Keratinocyte (primary cell): Measurements from ENCODE around the gene KLHL29. TPM values are rescaled to one million over a fixed set of nuclear protein-coding genes. Genes with fewer than 3 reads are reported as not detected.

Experiments used
- DNase-seq: peaks from one replicate; pipeline ENCODE4 v3.0.0-alpha.2; 2011; ENCODE audit warnings: low read depth, missing footprints, low spot score
- FAIRE-seq: peaks from 2 replicates; lab custom pipeline; 2011; peaks lifted over from hg19 to GRCh38; lab: Jason Lieb, UNC
- H2AFZ ChIP-seq: 2 replicates; pipeline ENCODE4 v1.6.0; 2012; ENCODE audit warnings: low read length, control low read depth, inconsistent platforms; ENCODE audit not compliant: control insufficient read depth
- H3K27ac ChIP-seq: 2 replicates; pipeline ENCODE4 v1.5.1; 2011; ENCODE audit warnings: low read length; ENCODE audit not compliant: control insufficient read depth, insufficient read depth
- H3K27me3 ChIP-seq: 3 replicates; pipeline ENCODE4 v1.6.0; 2011; ENCODE audit warnings: low read length; ENCODE audit not compliant: control insufficient read depth, insufficient read depth; ENCODE audit errors: extremely low read depth
- H3K36me3 ChIP-seq, 2 experiments: 2 replicates in 1 of 2; 3 replicates in 1 of 2; pipeline ENCODE4 v1.5.1; 2011; ENCODE audit warnings: low read length in 2 of 2, mild to moderate bottlenecking in 1 of 2; ENCODE audit not compliant: control insufficient read depth in 2 of 2, insufficient read depth in 2 of 2; ENCODE audit errors: extremely low read depth in 1 of 2
- H3K4me1 ChIP-seq: 3 replicates; pipeline ENCODE4 v1.5.1; 2011; ENCODE audit warnings: low read length; ENCODE audit not compliant: control insufficient read depth, insufficient read depth; ENCODE audit errors: extremely low read depth
- H3K4me2 ChIP-seq: 3 replicates; pipeline ENCODE4 v1.6.0; 2011; ENCODE audit warnings: low read depth, low read length; ENCODE audit not compliant: control insufficient read depth, insufficient read depth; ENCODE audit errors: extremely low read depth
- H3K4me3 ChIP-seq, 3 experiments: fragments of 200-600 bp in 1 of 3; sonication (generic) in 1 of 3; 2 replicates in 2 of 3; 3 replicates in 1 of 3; pipeline ENCODE4 v1.5.1; 2011 to 2016; ENCODE audit warnings: low read length in 3 of 3, mild to moderate bottlenecking in 3 of 3, control low read depth in 2 of 3, inconsistent platforms in 1 of 3, low read depth in 1 of 3, mixed read lengths in 1 of 3, mixed run types in 1 of 3, moderate library complexity in 1 of 3; ENCODE audit not compliant: control insufficient read depth in 2 of 3, insufficient read depth in 2 of 3; ENCODE audit errors: extremely low read depth in 1 of 3
- H3K79me2 ChIP-seq: 2 replicates; pipeline ENCODE4 v1.6.0; 2012; ENCODE audit warnings: low read length; ENCODE audit not compliant: control insufficient read depth, insufficient read depth
- H3K9ac ChIP-seq: 3 replicates; pipeline ENCODE4 v1.6.0; 2011; ENCODE audit warnings: low read length; ENCODE audit not compliant: control insufficient read depth, insufficient read depth; ENCODE audit errors: extremely low read depth
- H3K9me1 ChIP-seq: 3 replicates; pipeline ENCODE4 v1.6.0; 2011; ENCODE audit warnings: low read length; ENCODE audit not compliant: control insufficient read depth, insufficient read depth; ENCODE audit errors: extremely low read depth
- H3K9me3 ChIP-seq: 2 replicates; pipeline ENCODE4 v1.5.1; 2012; ENCODE audit warnings: low read depth, low read length; ENCODE audit not compliant: control insufficient read depth
- H4K20me1 ChIP-seq: 3 replicates; pipeline ENCODE4 v1.6.0; 2011; ENCODE audit warnings: low read length; ENCODE audit not compliant: control insufficient read depth, insufficient read depth; ENCODE audit errors: extremely low read depth
- EZH2 ChIP-seq: IDR thresholded peaks from one replicate; pipeline ENCODE4 v1.6.1; 2012; ENCODE audit warnings: inconsistent platforms, mild to moderate bottlenecking, low read length, moderate library complexity
- dilution Hi-C: fragments of 300-500 bp; cut with MboI; formaldehyde crosslinking; loops from one replicate; pipeline ENCODE4 v1.7.0; 2020; ENCODE audit warnings: low sequenced_read_pairs; ENCODE audit not compliant: extremely low pct_ligation_motif_present
- polyA plus RNA-seq, 5 experiments: library from polyadenylated mRNA; depleted of rRNA in 3 of 5; stranded (reverse) in 3 of 5; stranded (forward) in 1 of 5; unstranded in 1 of 5; fragments of >200 nt; gene quantifications; 1 replicate in 1 of 5; 2 replicates in 3 of 5; 3 replicates in 1 of 5; pipeline versions ENCODE4 v1.2.1 to v1.2.3, GENCODE V29; 2011 to 2012; ENCODE audit warnings: missing spikeins in 2 of 5, low read depth in 1 of 5, low replicate concordance in 1 of 5
- TF ChIP-seq, protein P1 (sequence below), 3 experiments: IDR thresholded peaks in 1 of 3; conservative IDR thresholded peaks in 1 of 3; optimal IDR thresholded peaks in 1 of 3; 2 replicates in 2 of 3; 3 replicates in 1 of 3; pipeline versions ENCODE3 to v1.5.1; 2011; ENCODE audit warnings: low read length in 3 of 3, mild to moderate bottlenecking in 3 of 3, moderate library complexity in 2 of 3, control low read depth in 1 of 3, inconsistent platforms in 1 of 3; ENCODE audit not compliant: insufficient read depth in 2 of 3; ENCODE audit errors: extremely low read depth in 1 of 3

Gene KLHL29
- polyA plus RNA-seq, 1 donor (not counting 4 experiments of a cell fraction or from before 2014, with no cell fraction given) = 4.7 TPM

- Histone ChIP-seq H3K4me1 (peaks cover 26% of the 10 kb centered on the region), H3K9me1 (no peaks in the 10 kb centered on the region), H4K20me1 (peaks cover 5% of the 10 kb centered on the region), H3K79me2 (no peaks in the 10 kb centered on the region), H3K4me2 (no peak overlapping the region), H3K9me3 (no peaks in the 10 kb centered on the region), H3K27me3 (no peaks in the 10 kb centered on the region), H3K4me3 (no peak overlapping the region), H3K27ac (no peak overlapping the region), H3K9ac (no peak overlapping the region), H2AFZ (no peak overlapping the region), H3K36me3 (no peaks in the 10 kb centered on the region)
- FAIRE-seq (no peak), DNase-seq (no peak)
- dilution Hi-C loops = no loop called here
- TF ChIP-seq, protein P1, sequence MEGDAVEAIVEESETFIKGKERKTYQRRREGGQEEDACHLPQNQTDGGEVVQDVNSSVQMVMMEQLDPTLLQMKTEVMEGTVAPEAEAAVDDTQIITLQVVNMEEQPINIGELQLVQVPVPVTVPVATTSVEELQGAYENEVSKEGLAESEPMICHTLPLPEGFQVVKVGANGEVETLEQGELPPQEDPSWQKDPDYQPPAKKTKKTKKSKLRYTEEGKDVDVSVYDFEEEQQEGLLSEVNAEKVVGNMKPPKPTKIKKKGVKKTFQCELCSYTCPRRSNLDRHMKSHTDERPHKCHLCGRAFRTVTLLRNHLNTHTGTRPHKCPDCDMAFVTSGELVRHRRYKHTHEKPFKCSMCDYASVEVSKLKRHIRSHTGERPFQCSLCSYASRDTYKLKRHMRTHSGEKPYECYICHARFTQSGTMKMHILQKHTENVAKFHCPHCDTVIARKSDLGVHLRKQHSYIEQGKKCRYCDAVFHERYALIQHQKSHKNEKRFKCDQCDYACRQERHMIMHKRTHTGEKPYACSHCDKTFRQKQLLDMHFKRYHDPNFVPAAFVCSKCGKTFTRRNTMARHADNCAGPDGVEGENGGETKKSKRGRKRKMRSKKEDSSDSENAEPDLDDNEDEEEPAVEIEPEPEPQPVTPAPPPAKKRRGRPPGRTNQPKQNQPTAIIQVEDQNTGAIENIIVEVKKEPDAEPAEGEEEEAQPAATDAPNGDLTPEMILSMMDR (optimal IDR thresholded peaks at IDR 0.05 in 1 of 3, IDR thresholded peaks at IDR 0.05 in 1 of 3, conservative IDR thresholded peaks at IDR 0.05 in 1 of 3; ENCODE audit: extremely low read depth in 1 of 3, insufficient read depth in 2 of 3, low read length in 3 of 3) = no peak
- TF ChIP-seq EZH2 = no peak
Observed at GRCh38 chr2:23503097-23503496, 118.1 kb downstream of the KLHL29 start.

DNA sequence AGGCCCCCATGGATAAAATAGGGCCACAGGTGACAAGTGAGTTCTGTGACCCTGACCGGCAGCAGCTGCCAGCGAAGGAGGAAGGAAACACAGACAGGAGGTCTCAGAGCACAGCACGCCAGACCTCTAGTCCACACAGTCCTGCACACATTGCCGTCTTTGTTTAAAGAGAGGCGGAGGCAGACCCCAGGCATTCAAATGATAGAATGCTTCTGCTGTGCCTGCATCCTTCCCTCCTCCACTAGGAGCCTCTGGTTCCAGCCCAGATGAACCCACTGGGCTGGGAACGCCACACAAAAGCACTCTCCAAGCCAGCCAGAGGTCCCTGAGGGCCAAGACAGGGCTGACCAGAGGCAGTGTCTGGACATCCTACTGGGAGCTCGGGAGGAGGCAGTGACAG lies 118.7 kb downstream of the KLHL29 start:
- no peak overlapping the region for H3K4me2 ChIP-seq
- DNase-seq (no peak), FAIRE-seq (no peak)
- H3K4me1 ChIP-seq = peaks cover 20% of the 10 kb centered on the region
- H4K20me1 ChIP-seq = peaks cover 5% of the 10 kb centered on the region
- no peaks in the 10 kb centered on the region for H3K9me3 ChIP-seq
- H3K79me2 ChIP-seq = no peaks in the 10 kb centered on the region
- no peaks in the 10 kb centered on the region for H3K9me1 ChIP-seq
- no peak overlapping the region for H3K9ac ChIP-seq
- dilution Hi-C loops = no loop called here
- H3K36me3 ChIP-seq = no peaks in the 10 kb centered on the region
- no peaks in the 10 kb centered on the region for H3K27me3 ChIP-seq
- H2AFZ ChIP-seq = no peak overlapping the region
- no peak overlapping the region for H3K4me3 ChIP-seq
- no peak overlapping the region for H3K27ac ChIP-seq
- TF ChIP-seq, protein P1 (optimal IDR thresholded peaks at IDR 0.05 in 1 of 3, IDR thresholded peaks at IDR 0.05 in 1 of 3, conservative IDR thresholded peaks at IDR 0.05 in 1 of 3; ENCODE audit: extremely low read depth in 1 of 3, insufficient read depth in 2 of 3, low read length in 3 of 3) = no peak
- TF ChIP-seq EZH2 = no peak
